Glutamatergic neuron (in vitro differentiated cells): Measurements from ENCODE around the gene AGTRAP. TPM values are rescaled to one million over a fixed set of nuclear protein-coding genes. Genes with fewer than 3 reads are reported as not detected.
A peak's percentile ranks its signal among the peaks of the same experiment; 100 is the strongest.

Source experiments
- DNase-seq: peaks from one replicate; pipeline ENCODE4 v3.0.0; 2022
- H3K27ac Mint-ChIP-seq: one replicate; pipeline ENCODE4 v1.8.0; 2020; ENCODE audit warnings: mild to moderate bottlenecking, mixed read lengths, inconsistent platforms; ENCODE audit not compliant: unreplicated experiment
- H3K27me3 Mint-ChIP-seq: one replicate; pipeline ENCODE4 v1.8.0; 2020; ENCODE audit warnings: mild to moderate bottlenecking, moderate library complexity, mixed read lengths, inconsistent platforms; ENCODE audit not compliant: unreplicated experiment
- H3K36me3 Mint-ChIP-seq: one replicate; pipeline ENCODE4 v1.8.0; 2020; ENCODE audit warnings: mild to moderate bottlenecking, mixed read lengths, inconsistent platforms; ENCODE audit not compliant: unreplicated experiment
- H3K4me1 Mint-ChIP-seq: one replicate; pipeline ENCODE4 v1.8.0; 2020; ENCODE audit warnings: mild to moderate bottlenecking, low read depth, mixed read lengths, inconsistent platforms; ENCODE audit not compliant: unreplicated experiment
- H3K4me3 Mint-ChIP-seq: one replicate; pipeline ENCODE4 v1.8.0; 2020; ENCODE audit warnings: mild to moderate bottlenecking, mixed read lengths, inconsistent platforms; ENCODE audit not compliant: unreplicated experiment
- H3K9me3 Mint-ChIP-seq: one replicate; pipeline ENCODE4 v1.8.0; 2020; ENCODE audit warnings: mild to moderate bottlenecking, moderate library complexity, mixed read lengths, inconsistent platforms; ENCODE audit not compliant: unreplicated experiment
- total RNA-seq: library from RNA; stranded (reverse); fragmentation: NEBNext Ultra II Directional; extraction: Animal tissue kit (Norgen Biotek cat#: 25700); gene quantifications from one replicate; pipeline ENCODE4 v1.2.1, GENCODE V29; 2021; ENCODE audit not compliant: unreplicated experiment
- TF ChIP-seq, protein P1 (sequence below): fragments of 200-600 bp; sonication (generic); IDR thresholded peaks from one replicate; pipeline ENCODE4 v1.5.0; 2021; ENCODE audit not compliant: partially characterized antibody, unreplicated experiment

Gene AGTRAP
- total RNA-seq, 1 donor from 2014 or later, result 6.1 TPM

DNA sequence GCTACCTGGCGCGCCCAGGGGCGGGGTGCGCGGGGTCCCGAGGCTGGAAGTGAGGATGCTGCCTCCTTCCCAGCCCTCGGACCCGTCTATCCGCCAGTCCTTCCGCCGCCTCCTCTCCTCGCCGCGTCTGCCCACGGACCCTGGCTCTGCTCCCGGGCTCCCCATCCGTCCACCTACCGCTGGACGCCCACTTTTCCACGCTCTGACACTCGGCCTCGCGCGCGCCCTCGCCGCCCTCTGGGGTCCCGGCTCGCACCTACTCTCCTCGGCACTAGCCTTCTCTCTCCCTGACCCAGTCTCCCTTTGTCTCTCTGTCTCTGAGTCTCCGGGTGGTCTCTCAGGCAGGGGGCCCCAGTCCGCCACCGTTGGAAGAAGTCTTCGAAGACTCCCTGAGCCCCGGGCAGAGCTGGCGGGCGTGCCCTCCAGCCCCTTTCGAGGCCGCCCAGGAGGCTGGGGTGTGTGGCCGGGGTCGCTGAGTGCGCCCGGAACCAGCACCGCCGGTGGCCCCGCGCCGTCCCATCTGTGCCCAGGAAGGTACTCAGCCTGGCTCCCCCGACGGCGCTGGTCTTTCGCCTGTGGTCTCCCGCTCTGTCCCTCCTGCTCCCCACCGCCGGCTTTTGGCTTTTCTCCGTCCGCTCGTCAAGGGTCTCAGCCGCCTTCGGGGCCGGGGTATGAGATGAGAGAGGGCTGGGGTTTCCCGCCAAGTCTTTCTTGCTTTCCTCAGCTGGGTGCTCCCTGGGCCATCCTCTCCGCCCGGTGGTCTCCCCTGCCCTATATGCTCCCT, 43.8 kb upstream of the AGTRAP start:
- Mint-ChIP-seq H3K4me3 (peak overlapping the region; percentile 93), H3K27me3 (peaks cover 22% of the 10 kb centered on the region), H3K36me3 (no peaks in the 10 kb centered on the region), H3K4me1 (peaks cover 27% of the 10 kb centered on the region), H3K9me3 (peaks cover 19% of the 10 kb centered on the region), H3K27ac (peak overlapping the region; percentile 90)
- TF ChIP-seq, protein P1, sequence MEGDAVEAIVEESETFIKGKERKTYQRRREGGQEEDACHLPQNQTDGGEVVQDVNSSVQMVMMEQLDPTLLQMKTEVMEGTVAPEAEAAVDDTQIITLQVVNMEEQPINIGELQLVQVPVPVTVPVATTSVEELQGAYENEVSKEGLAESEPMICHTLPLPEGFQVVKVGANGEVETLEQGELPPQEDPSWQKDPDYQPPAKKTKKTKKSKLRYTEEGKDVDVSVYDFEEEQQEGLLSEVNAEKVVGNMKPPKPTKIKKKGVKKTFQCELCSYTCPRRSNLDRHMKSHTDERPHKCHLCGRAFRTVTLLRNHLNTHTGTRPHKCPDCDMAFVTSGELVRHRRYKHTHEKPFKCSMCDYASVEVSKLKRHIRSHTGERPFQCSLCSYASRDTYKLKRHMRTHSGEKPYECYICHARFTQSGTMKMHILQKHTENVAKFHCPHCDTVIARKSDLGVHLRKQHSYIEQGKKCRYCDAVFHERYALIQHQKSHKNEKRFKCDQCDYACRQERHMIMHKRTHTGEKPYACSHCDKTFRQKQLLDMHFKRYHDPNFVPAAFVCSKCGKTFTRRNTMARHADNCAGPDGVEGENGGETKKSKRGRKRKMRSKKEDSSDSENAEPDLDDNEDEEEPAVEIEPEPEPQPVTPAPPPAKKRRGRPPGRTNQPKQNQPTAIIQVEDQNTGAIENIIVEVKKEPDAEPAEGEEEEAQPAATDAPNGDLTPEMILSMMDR, result no peak
- DNase-seq, result peak; percentile 48

DNA sequence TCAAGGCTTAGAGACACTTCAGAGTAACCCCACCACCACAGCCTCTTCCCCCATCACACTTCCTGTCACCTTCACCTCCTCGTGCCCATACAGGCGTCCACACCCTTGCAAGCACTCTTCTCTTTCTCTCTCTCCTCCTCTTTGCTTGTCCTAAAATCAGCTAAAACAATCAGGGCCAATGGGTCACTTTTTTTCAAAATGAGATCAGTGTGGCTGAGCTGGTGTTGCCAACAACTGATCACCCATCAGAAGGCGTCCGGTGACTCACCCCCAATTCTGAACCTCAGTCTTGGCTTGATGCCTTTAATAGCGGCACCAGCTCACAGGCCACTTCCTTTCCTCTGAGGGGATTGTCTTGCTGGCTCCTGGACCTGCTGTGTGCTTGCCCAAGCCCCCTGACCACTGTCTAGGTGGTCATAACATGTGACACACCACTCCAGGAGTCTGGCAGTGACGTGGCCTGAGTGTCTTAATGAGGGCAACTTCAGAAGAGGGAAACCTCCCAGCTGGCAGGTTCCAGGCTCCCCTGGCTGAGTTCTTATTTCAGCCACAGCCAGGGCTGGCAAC, 42.8 kb upstream of the AGTRAP start:
- TF ChIP-seq, protein P1, result no peak
- H3K36me3 Mint-ChIP-seq, result no peaks in the 10 kb centered on the region
- no peak for DNase-seq
- H3K27me3 Mint-ChIP-seq, result peaks cover 22% of the 10 kb centered on the region
- H3K9me3 Mint-ChIP-seq, result peaks cover 19% of the 10 kb centered on the region
- peak overlapping the region; percentile 89 for H3K4me3 Mint-ChIP-seq
- H3K4me1 Mint-ChIP-seq, result peaks cover 24% of the 10 kb centered on the region
- peak overlapping the region; percentile 75 for H3K27ac Mint-ChIP-seq

DNA sequence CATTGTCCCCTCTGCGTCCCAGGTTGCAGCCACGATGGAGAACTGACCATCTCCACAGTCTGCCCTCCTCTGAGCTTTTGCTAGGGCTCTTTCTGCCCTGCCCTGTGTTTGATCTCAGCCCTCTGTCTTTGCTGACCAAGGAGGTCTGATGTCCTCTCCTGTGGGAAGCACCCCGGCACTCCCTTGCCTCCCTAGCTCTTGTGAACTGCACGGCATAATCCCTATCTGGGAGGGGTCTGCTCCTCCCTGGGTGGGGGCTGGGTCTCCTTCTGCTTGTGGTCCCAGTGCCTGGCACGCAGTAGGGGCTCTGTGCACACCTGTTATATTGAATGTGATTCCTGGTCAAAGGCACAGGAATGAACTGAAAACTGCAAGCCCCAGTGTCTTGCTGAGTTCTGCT, 42.0 kb upstream of the AGTRAP start:
- H3K27ac Mint-ChIP-seq, result peak overlapping the region; percentile 75
- H3K4me3 Mint-ChIP-seq, result peak overlapping the region; percentile 89
- H3K36me3 Mint-ChIP-seq, result no peaks in the 10 kb centered on the region
- peaks cover 31% of the 10 kb centered on the region for H3K4me1 Mint-ChIP-seq
- peaks cover 22% of the 10 kb centered on the region for H3K27me3 Mint-ChIP-seq
- no peak for DNase-seq
- peaks cover 19% of the 10 kb centered on the region for H3K9me3 Mint-ChIP-seq
- TF ChIP-seq, protein P1, result no peak

DNA sequence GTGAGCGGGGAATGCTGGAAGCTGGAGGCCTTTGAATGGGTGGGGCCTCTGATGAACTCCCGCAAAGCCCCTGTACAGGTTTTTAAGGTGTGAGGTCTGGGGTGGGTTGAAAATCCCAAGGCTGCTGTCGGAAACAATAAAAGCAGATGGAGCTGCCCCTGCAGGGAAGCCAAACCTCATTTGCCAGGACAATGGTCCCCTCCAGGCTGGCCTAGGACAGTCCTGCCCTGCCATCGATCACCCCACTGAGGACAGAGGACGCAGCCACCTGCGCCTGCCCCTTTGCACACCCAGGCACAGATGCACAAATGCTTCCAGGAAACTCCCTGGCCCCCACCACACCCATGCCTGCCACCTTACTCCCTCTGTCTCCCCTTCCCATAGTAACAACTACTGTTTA, 40.1 kb upstream of the AGTRAP start:
- Mint-ChIP-seq H3K27me3 (peaks cover 12% of the 10 kb centered on the region), H3K9me3 (peaks cover 5% of the 10 kb centered on the region), H3K4me1 (peaks cover 28% of the 10 kb centered on the region), H3K36me3 (no peaks in the 10 kb centered on the region), H3K27ac (no peak overlapping the region), H3K4me3 (peak overlapping the region; percentile 42)
- no peak for DNase-seq
- TF ChIP-seq, protein P1, result no peak
